ENCODE data around the gene RERGL.

RERGL gene

GRCh38 chr12:18090093-18090492, at the start of gene RERGL:
RERGL (minus strand) TSS chr12:18090193; CDS start chr12:18090140, 53 bp downstream.
- TF ChIP-seq CTCF (IDR thresholded peaks at IDR 0.05; ENCODE audit: low read depth, low read length): no peak
- no peak within 1 kb of the TSS for H3K4me3 ChIP-seq (ENCODE audit: low read depth, low read length)

DNA sequence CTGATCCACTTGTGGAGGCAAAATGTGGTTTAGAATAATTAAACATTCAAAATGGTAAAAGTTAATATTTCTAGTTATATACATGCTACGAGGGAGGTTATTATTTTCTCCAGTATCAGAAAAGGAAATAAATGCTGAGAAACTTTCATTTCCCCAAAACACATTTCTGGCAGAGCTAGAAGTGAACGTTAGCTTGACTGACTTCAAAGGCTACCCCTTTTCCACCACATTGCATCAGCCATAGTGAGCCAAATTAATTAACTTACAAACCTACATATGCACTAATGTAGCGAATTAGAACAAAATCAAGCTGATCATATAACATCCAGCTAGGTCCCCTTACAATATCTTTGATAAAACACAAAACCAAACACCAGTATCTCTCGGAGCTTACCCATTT, 49.3 kb upstream of the RERGL start:
- TF ChIP-seq CTCF (IDR thresholded peaks at IDR 0.05; ENCODE audit: low read depth, low read length): no peak
- no peak overlapping the region for H3K4me3 ChIP-seq (ENCODE audit: low read depth, low read length)

- TF ChIP-seq CTCF (IDR thresholded peaks at IDR 0.05; ENCODE audit: low read depth, low read length): no peak
- no peak overlapping the region for H3K4me3 ChIP-seq (ENCODE audit: low read depth, low read length)
These were observed 45.5 kb upstream of the RERGL start for GRCh38 chr12:18135509-18135908.

- no peak for TF ChIP-seq CTCF (IDR thresholded peaks at IDR 0.05; ENCODE audit: low read depth, low read length)
- H3K4me3 ChIP-seq (ENCODE audit: low read depth, low read length): no peak overlapping the region
These were observed 45.1 kb upstream of the RERGL start for GRCh38 chr12:18135086-18135485.

- H3K4me3 ChIP-seq (ENCODE audit: low read depth, low read length): no peak overlapping the region
- TF ChIP-seq CTCF (IDR thresholded peaks at IDR 0.05; ENCODE audit: low read depth, low read length): no peak
These were observed 40.9 kb upstream of the RERGL start for GRCh38 chr12:18130851-18131250.

- no peak overlapping the region for H3K4me3 ChIP-seq (ENCODE audit: low read depth, low read length)
- no peak for TF ChIP-seq CTCF (IDR thresholded peaks at IDR 0.05; ENCODE audit: low read depth, low read length)
These were observed 33.7 kb upstream of the RERGL start for GRCh38 chr12:18123707-18124106.

DNA sequence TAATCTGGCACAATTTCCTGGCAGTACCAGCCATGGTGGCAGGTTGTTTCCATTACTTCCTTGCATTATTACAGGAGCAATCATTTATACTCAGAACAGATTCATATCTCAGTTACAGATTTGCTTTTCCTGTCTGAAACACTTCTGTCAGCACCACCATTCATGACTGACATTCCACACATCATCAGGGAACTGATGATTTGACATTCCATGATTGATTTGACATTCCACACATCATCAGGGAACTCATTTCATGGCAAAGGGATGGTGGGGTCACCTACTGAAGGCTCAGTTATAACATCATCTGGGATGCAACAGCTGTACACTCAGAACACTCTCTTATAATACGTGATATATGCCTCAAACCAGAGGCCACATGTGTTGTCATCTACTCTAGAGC, 30.9 kb upstream of the RERGL start:
- no peak for TF ChIP-seq CTCF (IDR thresholded peaks at IDR 0.05; ENCODE audit: low read depth, low read length)
- H3K4me3 ChIP-seq (ENCODE audit: low read depth, low read length): no peak overlapping the region

Data from WI38 (cell line).